ENCODE results near the gene TFAP2D.
A peak's percentile ranks its signal among the peaks of the same experiment; 100 is the strongest.

The TFAP2D gene

DNA sequence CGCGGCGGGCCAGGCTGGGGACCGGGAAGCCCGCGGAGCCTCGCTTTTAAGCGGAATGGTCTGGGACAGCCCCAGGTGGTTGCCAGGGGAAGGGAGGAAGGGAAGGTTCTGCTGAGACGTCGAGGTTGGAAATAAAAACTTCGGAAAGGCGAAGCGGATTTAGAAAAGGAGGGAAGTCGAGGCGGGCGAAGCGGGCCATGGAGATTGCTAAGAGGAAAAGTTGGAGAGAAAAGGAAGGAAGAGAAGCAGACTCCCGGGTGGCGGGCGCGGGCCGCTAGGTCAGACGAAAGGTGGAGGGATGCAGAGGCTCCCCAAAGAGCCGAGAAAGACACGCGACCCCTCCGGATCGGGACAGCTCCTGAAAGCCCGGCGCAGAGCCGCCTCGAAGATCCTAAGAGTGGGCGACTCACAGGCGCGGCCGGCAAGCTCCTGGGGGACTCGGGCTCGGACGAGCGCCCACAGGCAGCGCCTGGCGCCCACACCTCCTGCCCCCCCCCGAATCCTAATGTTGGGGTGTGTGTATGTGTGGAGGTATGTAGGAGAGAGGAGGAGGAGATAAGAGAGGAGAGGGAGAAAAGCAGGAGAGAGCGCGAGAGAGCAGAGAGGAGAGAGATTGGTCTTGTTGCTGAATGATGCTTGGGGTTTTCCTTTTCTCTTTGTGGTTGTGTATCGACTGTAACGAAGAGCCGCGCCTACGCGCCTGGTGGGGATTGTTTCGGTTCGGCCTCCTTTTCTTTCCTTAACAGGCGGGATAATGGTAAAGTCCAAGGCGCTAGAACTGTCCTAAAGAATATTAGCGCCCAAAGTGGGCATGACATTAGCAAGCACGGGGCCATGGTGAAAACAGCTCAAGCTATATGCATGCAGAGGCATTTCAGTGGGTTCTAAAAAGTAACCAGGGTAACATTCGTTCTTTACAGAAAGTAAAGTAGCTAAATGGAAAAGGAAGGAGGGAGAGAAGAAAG, 106.9 kb downstream of the TFAP2D start:
- no peak for TF ChIP-seq CTCF (IDR thresholded peaks at IDR 0.05; ENCODE audit: insufficient read depth, low read depth, low read length, missing control alignments)
- no peak overlapping the region for H3K4me3 ChIP-seq (ENCODE audit: low read length)
- DNase-seq (ENCODE audit: low read depth), result no peak

DNA sequence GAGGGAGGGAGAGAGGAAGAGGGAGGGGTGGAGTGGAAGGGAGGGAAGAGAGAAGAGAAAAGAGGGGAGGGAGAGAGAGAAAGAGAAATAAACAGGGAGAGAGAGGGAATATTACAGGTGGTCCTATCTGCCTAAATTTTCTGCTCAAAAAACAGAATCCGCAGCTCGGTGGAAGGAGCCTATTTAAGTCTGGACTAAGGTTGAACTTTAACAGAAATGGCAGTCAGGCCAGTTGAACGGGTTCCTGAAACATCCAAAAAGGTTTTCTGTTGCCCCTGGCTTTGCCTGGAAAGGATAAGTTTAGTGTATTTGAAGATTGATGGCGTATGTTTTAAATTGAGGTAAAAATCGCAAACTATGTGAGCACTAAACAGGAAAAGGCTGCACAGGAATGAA, 107.5 kb downstream of the TFAP2D start:
- DNase-seq (ENCODE audit: low read depth), result no peak
- no peak overlapping the region for H3K4me3 ChIP-seq (ENCODE audit: low read length)
- no peak for TF ChIP-seq CTCF (IDR thresholded peaks at IDR 0.05; ENCODE audit: insufficient read depth, low read depth, low read length, missing control alignments)

GRCh38 chr6:50821441-50822077, 108.2 kb downstream of the TFAP2D start:
- no peak for TF ChIP-seq CTCF (IDR thresholded peaks at IDR 0.05; ENCODE audit: insufficient read depth, low read depth, low read length, missing control alignments)
- DNase-seq (ENCODE audit: low read depth), result no peak
- H3K4me3 ChIP-seq (ENCODE audit: low read length), result no peak overlapping the region

DNA sequence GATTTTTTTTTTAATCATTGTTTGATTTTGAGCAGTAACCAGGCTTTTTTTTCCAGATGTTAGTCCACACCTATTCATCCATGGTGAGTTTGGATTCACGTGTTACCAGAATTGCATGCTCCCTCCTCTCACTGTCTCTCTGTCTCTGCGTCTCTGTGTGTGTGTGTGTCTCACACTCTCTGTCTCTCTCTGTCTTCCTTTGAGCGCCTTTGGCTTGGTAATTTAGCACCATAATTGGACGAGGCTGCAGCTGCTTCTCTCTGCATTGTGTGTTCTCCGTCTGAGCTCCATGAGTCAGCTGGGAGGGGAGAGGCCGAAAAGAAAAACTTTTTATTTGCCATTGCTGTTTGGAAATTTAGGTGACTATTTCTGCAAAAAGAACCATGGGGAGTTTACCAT, 108.8 kb downstream of the TFAP2D start:
- no peak for TF ChIP-seq CTCF (IDR thresholded peaks at IDR 0.05; ENCODE audit: insufficient read depth, low read depth, low read length, missing control alignments)
- H3K4me3 ChIP-seq (ENCODE audit: low read length), result no peak overlapping the region
- DNase-seq (ENCODE audit: low read depth), result peak; percentile 17

Measured in epithelial cell of esophagus (primary cell).